ENCODE results near the gene PTBP1.
"Not testable (repeated sequence)": the region's sequence is repeated elsewhere in the genome, so short reads cannot be mapped to it uniquely, and the experiment has no call there.

PTBP1 gene

GRCh38 chr19:811506-812048 lies 14.3 kb downstream of the PTBP1 start:
- DNase-seq = no peak

DNA sequence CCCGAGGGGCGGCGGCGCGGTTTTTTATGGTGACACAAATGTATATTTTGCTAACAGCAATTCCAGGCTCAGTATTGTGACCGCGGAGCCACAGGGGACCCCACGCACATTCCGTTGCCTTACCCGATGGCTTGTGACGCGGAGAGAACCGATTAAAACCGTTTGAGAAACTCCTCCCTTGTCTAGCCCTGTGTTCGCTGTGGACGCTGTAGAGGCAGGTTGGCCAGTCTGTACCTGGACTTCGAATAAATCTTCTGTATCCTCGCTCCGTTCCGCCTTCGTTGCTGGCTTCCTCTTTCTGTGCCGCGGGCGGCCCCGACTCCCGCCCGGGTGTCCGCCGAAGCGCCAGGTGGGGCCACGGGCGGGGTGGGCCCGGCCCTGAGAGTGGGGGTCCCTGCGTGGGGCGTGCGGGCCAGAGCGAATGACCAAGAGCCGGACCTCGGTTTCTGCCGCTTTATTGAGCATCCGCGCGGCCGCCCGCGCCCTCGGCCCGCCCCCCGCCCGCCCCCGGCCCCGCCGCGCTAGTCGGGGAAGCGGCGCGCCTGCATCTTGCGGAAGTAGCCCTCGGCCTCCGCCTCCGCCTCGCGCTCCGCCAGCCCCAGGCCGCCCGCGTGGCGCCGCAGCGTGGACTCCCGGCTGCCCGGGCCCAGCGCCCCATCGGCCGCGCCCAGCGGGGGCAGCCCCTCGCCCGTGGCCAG lies 14.9 kb downstream of the PTBP1 start:
- DNase-seq = no peak

GRCh38 chr19:812747-813218 lies 15.5 kb downstream of the PTBP1 start:
- DNase-seq = no peak

DNA sequence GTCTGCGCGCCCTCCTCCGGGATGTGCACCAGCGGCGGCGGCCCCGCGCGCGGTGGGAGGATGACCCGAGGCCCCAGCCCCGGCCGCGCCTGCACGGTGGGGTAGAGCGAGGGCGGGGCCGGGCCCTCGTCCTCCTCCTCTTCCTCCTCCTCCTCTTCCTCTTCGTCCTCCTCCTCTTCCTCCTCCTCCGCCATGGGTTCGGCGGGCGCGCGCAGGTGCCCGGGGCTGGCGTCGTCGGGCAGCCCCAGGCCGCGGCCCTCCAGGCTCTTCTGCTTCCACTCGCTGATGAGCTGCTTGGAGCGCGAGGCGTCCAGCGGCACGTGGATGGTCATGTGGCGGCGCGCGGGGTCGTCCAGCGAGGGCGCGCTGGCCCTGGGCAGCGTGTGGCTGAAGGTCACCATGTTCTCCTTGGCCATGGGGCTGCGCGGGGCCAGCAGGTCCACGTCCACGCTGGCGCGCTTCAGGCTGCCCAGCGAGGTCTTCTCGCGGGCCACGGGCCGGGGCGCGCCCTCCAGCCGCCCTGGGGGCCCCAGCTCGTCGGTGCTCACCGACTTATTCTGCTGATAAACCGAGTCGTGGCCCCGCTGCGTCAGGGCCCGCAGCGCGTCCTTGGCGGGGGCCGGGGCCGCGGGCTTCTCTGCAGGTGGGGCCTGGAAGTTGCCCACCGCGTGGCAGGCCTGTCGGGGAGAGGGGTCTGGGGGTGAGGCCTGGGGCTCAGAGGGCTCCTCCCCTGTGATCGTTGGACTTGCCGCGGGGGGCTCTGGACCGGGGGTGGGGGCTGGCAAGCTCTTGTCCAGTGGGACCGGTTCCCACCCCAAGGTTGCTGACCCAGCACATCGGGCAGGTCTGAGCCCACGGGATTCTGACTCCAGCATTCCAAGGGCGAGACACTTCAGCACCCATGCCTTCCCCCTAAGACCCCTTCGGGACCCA lies 16.2 kb downstream of the PTBP1 start:
- no peak for DNase-seq

- DNase-seq = no peak
Measured at GRCh38 chr19:814152-815078, 17.2 kb downstream of the PTBP1 start.

GRCh38 chr19:815079-815774 lies 18.0 kb downstream of the PTBP1 start:
- no peak for DNase-seq

- no peak for DNase-seq
Measured at GRCh38 chr19:815775-816499, 18.7 kb downstream of the PTBP1 start.

- DNase-seq = no peak
Measured at GRCh38 chr19:816500-816857, 19.2 kb downstream of the PTBP1 start.

DNA sequence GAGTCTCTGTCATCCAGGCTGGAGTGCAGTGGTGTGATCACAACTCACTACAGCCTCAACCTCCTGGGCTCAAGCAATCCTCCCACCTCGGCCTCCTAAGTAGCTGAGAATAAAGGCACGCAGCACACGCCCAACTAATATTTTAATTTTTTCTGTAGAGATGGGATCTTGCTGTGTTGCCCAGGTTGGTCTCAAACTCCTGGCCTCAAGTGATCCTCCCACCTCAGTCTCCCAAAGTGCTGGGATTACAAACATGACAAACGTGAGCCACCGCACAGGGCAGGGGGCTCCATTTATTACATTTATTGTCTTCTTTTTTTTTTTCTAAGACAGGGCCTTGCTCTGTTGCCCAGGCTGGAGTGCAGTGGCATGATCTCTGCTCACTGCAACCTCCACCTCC lies 23.0 kb downstream of the PTBP1 start:
- not testable (repeated sequence) for DNase-seq

GRCh38 chr19:821231-821824 lies 24.1 kb downstream of the PTBP1 start:
- DNase-seq = no peak

- DNase-seq = no peak
Measured at GRCh38 chr19:821825-822503, 24.7 kb downstream of the PTBP1 start, which contains the start of gene PLPPR3. Gene PLPPR3 (minus strand): TSS chr19:821955. CDS start chr19:821559, 396 bp downstream.

DNA sequence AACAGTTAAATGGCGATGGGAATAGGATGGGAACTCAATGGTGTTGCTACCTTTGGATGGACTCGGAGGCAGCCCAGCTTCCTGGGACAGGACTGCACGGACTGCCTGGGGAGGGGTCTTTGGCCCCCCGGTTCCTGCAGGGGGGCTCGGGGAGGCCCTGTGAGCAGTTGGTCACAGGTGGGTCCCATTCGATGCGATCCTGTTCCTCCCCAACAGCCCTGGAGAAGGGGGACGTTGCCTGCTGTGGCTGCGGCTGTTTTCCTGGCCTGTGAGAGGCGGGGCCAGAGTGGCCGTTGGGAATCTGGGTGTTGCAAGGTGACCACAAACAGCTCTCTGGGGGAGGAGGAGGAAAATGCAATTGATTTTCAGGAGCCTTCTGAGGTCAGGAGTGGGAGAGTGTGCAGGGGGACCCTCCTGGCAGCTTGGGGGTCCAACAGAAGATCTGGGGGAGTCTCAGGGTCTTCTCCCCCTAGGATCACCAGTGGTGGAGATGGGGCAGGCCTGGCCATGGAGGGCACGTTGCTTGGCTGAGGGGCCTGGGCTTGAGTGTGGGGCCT lies 26.4 kb downstream of the PTBP1 start:
- no peak for DNase-seq

DNA sequence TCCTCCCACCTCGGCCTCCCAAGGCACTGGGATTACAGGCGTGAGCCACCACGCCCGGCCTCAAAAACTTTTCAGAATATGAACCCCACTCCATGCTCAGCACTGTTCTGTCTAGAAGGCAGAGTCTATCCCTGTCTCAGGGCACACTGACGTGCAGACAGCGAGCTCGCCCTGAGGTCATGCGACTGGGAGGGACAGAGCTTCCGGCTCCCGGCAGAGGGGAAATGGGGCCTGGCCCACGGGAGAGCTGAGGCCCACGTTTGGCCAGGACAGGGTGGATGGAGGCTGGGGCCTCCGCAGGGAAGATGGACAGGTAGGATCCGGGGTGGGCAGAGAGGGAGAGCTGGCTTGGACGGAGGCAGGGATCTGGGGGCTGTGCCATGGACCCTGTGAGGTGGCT lies 27.6 kb downstream of the PTBP1 start:
- DNase-seq = no peak

DNA sequence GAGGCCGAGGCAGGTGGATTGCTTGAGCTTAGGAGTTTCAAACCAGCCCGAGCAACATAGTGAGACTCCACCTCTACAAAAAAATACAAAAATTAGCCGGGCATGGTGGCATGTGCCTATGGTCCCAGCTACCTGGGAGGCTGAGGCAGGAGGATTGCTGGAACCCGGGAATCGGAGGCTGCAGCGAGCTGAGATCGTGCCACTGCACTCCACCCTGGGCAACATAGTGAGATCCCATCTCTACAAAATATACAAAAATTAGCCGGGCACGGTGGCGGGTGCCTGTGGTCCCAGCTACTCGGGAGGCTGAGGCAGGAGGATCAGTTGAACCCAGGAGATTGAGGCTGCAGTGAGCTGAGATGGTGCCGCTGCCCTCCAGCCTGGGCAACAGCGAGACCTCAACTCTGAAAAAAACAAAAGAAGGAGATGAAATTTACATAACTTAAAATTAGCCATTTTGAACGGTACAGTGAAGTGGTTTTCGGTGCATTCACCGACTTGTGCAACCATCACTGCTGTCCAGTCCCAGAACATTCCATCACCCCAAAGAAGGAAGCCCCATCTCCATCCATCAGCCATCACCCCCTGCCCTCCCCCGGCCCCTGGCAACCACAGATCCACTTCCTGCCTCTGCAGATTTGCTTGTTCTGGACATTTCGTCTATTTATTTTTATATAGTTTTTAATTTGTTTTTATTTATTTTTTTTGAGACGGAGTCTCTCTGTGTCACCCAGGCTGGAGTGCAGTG lies 28.8 kb downstream of the PTBP1 start:
- DNase-seq = no peak

DNA sequence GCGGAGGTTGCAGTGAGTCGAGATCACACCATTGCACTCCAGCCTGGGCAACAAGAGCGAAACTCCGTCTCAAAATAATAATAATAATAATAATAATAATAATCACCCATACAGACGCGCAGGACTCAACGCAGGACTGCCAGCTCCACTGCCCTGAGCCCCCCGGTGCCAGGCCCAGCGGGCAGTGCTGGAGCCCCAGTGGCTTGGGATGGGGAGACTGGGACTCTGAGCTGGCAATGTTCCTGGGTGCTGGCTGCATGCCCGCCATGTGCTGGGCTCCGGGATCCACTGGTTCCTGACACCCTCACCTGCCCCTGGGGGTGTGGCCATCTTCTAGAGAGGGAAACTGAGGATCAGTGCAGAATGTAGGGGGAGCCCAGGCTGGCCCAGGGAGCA lies 30.1 kb downstream of the PTBP1 start:
- no peak for DNase-seq

DNA sequence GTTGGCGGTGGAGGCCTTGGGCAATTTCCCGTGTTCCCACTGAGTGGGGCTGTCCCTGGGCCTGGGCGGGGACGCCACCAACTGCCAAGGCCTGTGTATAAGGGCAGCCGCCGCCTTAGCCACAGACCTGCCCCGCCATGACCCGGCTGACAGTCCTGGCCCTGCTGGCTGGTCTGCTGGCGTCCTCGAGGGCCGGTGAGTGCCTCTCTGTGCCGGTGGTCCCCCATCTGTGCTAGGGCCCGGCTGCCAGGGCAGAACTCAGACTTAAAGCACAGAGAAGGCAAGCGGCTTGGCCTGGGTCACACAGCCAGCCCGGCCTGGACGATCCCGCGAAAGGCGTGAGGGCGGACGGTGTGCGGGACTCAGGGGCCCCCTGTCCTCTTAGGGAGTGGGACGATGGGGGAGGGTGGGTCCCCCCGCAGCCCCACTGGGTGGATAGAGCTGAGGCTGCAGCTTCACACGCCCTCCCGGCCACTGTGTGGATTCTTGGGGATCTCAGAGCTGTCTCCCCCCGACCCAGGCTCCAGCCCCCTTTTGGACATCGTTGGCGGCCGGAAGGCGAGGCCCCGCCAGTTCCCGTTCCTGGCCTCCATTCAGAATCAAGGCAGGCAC lies 30.6 kb downstream of the PTBP1 start, which contains the start of gene AZU1:
Gene AZU1, plus strand, starts transcription at position 128 of the 612 bp plus-strand sequence. Its CDS starts 10 bp downstream, at position 138.
- no peak for DNase-seq

GRCh38 chr19:829129-829758 lies 32.0 kb downstream of the PTBP1 start:
- DNase-seq = no peak

Data from T-helper 2 cell (primary cell).